Loucy (cell line): ENCODE measurements around the gene CCR7.
"Not testable (repeated sequence)": the region's sequence is repeated elsewhere in the genome, so short reads cannot be mapped to it uniquely, and the experiment has no call there.

Experiments used
- H2AFZ ChIP-seq: fragments of 200-600 bp; sonication (generic); 2 replicates; pipeline ENCODE4 v1.6.0; 2016; ENCODE audit warnings: antibody characterized with exemption, mild to moderate bottlenecking, low read length, moderate library complexity
- H3F3A ChIP-seq: fragments of 200-600 bp; 2 replicates; pipeline ENCODE4 v1.6.0; 2016; ENCODE audit warnings: antibody characterized with exemption, low read depth, mild to moderate bottlenecking
- H3K27me3 ChIP-seq: fragments of 200-600 bp; sonication (generic); 2 replicates; pipeline ENCODE4 v1.6.1; 2014; ENCODE audit warnings: low read length, mild to moderate bottlenecking; ENCODE audit not compliant: insufficient read depth, poor library complexity, severe bottlenecking
- H3K36me3 ChIP-seq: fragments of 200-600 bp; sonication (generic); 2 replicates; pipeline ENCODE4 v1.6.1; 2016; ENCODE audit warnings: low read length; ENCODE audit not compliant: insufficient read depth
- H3K4me1 ChIP-seq: fragments of 200-600 bp; sonication (generic); 2 replicates; pipeline ENCODE4 v1.5.1; 2014; ENCODE audit warnings: low read length, mild to moderate bottlenecking; ENCODE audit not compliant: insufficient read depth, poor library complexity, severe bottlenecking
- H3K4me2 ChIP-seq: fragments of 200-600 bp; sonication (generic); 2 replicates; pipeline ENCODE4 v1.6.0; 2014; ENCODE audit warnings: antibody characterized with exemption, low read length, low read depth, mild to moderate bottlenecking; ENCODE audit not compliant: poor library complexity, severe bottlenecking
- H3K4me3 ChIP-seq: fragments of 200-600 bp; sonication (generic); 2 replicates; pipeline ENCODE4 v1.5.1; 2014; ENCODE audit warnings: low read length, mild to moderate bottlenecking, mixed read lengths; ENCODE audit not compliant: poor library complexity, severe bottlenecking
- H3K79me2 ChIP-seq: fragments of 200-600 bp; sonication (generic); 2 replicates; pipeline ENCODE4 v1.6.1; 2014; ENCODE audit warnings: low read length; ENCODE audit not compliant: insufficient read depth
- H3K9ac ChIP-seq: fragments of 200-600 bp; sonication (generic); 2 replicates; pipeline ENCODE4 v1.6.0; 2014; ENCODE audit warnings: mild to moderate bottlenecking, low read depth, low read length, moderate library complexity; ENCODE audit not compliant: poor library complexity, severe bottlenecking
- H3K9me2 ChIP-seq: fragments of 200-600 bp; sonication (generic); replicated peaks from 2 replicates; pipeline ENCODE4 v1.6.1; 2016; ENCODE audit warnings: low read depth, low read length, mixed read lengths
- H3K9me3 ChIP-seq: fragments of 200-600 bp; sonication (generic); 2 replicates; pipeline ENCODE4 v1.6.1; 2014; ENCODE audit warnings: mild to moderate bottlenecking, antibody characterized with exemption, low read length, low read depth; ENCODE audit not compliant: insufficient read depth
- H4K20me1 ChIP-seq: fragments of 200-600 bp; sonication (generic); 2 replicates; pipeline ENCODE4 v1.6.0; 2014; ENCODE audit warnings: antibody characterized with exemption, low read length, mild to moderate bottlenecking; ENCODE audit not compliant: insufficient read depth, poor library complexity, severe bottlenecking
- CTCF ChIP-seq: fragments of 200-600 bp; sonication (generic); conservative IDR thresholded peaks from 2 replicates; pipeline ENCODE4 v1.5.1; 2014; ENCODE audit warnings: mild to moderate bottlenecking, antibody characterized with exemption, low read length
- EZH2phosphoT487 ChIP-seq: fragments of 200-600 bp; IDR thresholded peaks from 2 replicates; pipeline ENCODE4 v1.6.1; 2018; ENCODE audit warnings: antibody characterized with exemption, mild to moderate bottlenecking, moderate library complexity, borderline replicate concordance

The CCR7 gene

DNA sequence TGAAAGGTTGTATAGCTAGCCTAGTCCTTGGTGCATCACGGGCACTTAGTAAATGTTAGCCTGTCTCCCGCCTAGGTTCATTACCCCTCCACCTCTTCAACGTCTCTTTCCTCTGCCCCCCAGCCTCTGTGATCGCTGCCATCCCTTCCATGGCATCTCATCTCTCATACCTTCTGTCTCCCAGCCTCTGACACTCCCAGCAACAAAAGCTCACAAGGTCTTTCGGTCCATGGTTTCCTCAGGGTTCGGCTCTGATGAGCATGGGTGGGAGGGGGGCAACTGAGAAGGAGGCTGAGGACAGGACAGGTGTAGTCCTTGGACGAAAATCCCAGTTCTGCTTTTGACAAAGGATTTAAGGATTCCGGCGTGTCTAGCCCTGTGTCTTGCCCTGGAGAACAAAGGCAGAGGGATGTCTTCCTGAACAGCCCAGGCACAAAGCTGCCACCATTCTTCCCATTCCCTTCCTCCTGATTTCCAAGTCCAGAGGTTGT lies 16.7 kb downstream of the CCR7 start:
- Histone ChIP-seq H3K4me2 (no peak overlapping the region), H3K27me3 (no peaks in the 10 kb centered on the region), H3K79me2 (no peaks in the 10 kb centered on the region), H3K4me1 (peaks cover 35% of the 10 kb centered on the region), H3K36me3 (no peaks in the 10 kb centered on the region), H2AFZ (no peak overlapping the region), H3K4me3 (no peak overlapping the region), H3K9me3 (no peaks in the 10 kb centered on the region), H3K9ac (peak overlapping the region; percentile 91), H3K9me2 (no peaks in the 10 kb centered on the region), H4K20me1 (no peaks in the 10 kb centered on the region), H3F3A (no peaks in the 10 kb centered on the region)
- TF ChIP-seq CTCF (no peak), EZH2phosphoT487 (no peak)

DNA sequence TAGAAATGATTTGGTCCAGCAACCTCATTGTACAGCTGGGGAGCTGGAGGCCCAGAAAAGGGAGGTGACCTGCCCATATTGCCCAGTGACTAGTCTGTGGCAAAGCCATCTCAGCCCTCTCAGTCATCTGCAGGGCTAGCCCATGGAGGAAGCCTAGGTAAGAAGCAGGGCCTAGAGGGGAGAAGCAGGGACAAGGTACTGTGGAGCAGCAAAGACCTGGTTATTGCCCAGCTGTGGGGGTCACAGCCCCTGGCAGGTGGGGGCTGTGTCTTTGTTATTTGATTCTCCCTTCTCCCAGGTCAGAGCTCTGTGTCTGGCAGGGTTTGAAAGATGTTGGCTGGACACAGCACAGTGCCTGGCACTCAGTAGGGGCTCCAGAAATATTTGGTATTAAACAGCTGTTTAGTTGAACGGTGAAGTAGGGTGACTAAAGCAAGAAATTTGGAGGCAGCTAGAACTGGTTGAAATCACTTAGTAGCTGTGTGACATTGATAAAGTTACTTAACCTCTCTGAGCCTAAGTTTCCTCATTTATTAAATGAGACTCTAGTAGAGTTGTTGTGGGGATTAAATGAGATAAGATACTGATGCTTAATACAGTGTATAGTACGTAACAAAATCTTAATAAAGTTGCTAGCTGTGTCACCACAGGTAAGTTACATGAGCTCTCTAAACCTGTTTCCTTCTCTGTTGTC lies 17.3 kb downstream of the CCR7 start:
- H3K4me3 ChIP-seq, result peak overlapping the region; percentile 35
- no peaks in the 10 kb centered on the region for H3F3A ChIP-seq
- TF ChIP-seq CTCF, result no peak
- H4K20me1 ChIP-seq, result no peaks in the 10 kb centered on the region
- H3K9me3 ChIP-seq, result no peaks in the 10 kb centered on the region
- H3K9me2 ChIP-seq, result no peaks in the 10 kb centered on the region
- H3K27me3 ChIP-seq, result no peaks in the 10 kb centered on the region
- H3K4me1 ChIP-seq, result peaks cover 35% of the 10 kb centered on the region
- H3K36me3 ChIP-seq, result no peaks in the 10 kb centered on the region
- H2AFZ ChIP-seq, result peak overlapping the region; percentile 0; the same call in 1 of the 2 replicates
- H3K9ac ChIP-seq, result peak overlapping the region; percentile 91
- H3K79me2 ChIP-seq, result no peaks in the 10 kb centered on the region
- H3K4me2 ChIP-seq, result peak overlapping the region; percentile 66

DNA sequence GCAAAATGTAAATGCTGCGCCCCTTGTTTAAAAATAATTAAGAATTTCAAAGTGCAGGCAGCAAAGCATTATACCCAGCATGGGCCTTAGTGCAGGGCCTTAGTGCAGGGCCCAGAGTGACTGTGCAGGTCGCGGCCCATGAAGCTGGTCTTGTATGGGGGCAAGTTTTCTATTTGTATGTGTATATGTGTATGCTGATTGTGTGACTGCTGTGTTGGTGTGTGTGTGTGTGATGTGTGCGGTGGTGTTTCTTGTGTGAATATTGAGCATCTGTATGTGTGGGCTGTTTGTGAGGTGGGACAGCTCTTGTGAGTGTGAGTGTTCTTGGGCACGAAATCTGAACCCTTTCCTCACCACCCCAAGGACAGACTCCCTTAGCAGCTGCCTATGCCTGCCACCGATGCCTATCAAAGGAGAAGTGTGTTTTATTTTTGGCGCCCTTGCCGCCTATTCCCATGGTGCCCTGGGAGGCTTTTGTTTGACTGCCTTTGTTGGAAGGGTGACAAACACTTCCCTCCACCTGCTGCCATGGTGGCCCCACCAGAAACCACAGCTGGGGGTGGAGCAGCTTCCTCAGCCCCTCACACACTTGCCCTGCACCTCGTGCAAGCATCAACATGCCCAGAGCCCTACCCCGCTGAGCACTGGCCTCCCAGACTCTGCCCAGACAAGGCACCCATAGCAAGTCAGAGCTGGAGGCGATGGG lies 18.0 kb downstream of the CCR7 start:
- Histone ChIP-seq H3K79me2 (no peaks in the 10 kb centered on the region), H3F3A (no peaks in the 10 kb centered on the region), H3K9ac (peak overlapping the region; percentile 91), H3K4me2 (peak overlapping the region; percentile 66), H3K27me3 (no peaks in the 10 kb centered on the region), H3K9me2 (no peaks in the 10 kb centered on the region), H3K9me3 (no peaks in the 10 kb centered on the region), H3K4me3 (peak overlapping the region; percentile 35), H3K36me3 (no peaks in the 10 kb centered on the region), H4K20me1 (no peaks in the 10 kb centered on the region), H2AFZ (peak overlapping the region; percentile 0; the same call in 1 of the 2 replicates), H3K4me1 (peaks cover 41% of the 10 kb centered on the region)
- TF ChIP-seq CTCF (no peak), EZH2phosphoT487 (no peak)

DNA sequence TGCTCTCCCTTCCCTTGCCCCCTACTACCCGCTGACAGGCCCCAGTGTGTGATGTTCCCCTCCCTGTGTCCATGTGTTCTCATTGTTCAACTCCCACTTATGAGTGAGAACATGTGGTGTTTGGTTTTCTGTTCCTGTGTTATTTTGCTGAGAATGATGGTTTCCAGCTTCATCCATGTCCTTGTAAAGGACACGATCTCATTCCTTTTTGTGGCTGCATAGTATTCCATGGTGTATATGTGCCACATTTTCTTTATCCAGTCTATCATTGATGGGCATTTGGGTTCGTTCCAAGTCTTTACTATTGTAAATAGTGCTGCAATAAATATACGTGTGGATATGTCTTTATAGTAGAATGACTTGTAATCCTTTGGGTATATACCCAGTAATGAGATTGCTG lies 18.8 kb downstream of the CCR7 start:
- peaks cover 49% of the 10 kb centered on the region for H3K4me1 ChIP-seq
- not testable (repeated sequence) for H3F3A ChIP-seq, H3K9me3 ChIP-seq, H3K4me2 ChIP-seq, H2AFZ ChIP-seq, H3K4me3 ChIP-seq, H3K27me3 ChIP-seq, H3K79me2 ChIP-seq, H4K20me1 ChIP-seq, H3K36me3 ChIP-seq, H3K9me2 ChIP-seq
- peak overlapping the region; percentile 91 for H3K9ac ChIP-seq
